Medulla oblongata (tissue), 1 donor: ENCODE data around the gene USP54.
"Not testable (repeated sequence)": the region's sequence is repeated elsewhere in the genome, so short reads cannot be mapped to it uniquely, and the experiment has no call there.

ENCODE experiments used
- DNase-seq: peaks from one replicate; pipeline ENCODE4 v3.0.0-alpha.2; 2015; ENCODE audit errors: extremely low spot score

USP54 gene, protein sequence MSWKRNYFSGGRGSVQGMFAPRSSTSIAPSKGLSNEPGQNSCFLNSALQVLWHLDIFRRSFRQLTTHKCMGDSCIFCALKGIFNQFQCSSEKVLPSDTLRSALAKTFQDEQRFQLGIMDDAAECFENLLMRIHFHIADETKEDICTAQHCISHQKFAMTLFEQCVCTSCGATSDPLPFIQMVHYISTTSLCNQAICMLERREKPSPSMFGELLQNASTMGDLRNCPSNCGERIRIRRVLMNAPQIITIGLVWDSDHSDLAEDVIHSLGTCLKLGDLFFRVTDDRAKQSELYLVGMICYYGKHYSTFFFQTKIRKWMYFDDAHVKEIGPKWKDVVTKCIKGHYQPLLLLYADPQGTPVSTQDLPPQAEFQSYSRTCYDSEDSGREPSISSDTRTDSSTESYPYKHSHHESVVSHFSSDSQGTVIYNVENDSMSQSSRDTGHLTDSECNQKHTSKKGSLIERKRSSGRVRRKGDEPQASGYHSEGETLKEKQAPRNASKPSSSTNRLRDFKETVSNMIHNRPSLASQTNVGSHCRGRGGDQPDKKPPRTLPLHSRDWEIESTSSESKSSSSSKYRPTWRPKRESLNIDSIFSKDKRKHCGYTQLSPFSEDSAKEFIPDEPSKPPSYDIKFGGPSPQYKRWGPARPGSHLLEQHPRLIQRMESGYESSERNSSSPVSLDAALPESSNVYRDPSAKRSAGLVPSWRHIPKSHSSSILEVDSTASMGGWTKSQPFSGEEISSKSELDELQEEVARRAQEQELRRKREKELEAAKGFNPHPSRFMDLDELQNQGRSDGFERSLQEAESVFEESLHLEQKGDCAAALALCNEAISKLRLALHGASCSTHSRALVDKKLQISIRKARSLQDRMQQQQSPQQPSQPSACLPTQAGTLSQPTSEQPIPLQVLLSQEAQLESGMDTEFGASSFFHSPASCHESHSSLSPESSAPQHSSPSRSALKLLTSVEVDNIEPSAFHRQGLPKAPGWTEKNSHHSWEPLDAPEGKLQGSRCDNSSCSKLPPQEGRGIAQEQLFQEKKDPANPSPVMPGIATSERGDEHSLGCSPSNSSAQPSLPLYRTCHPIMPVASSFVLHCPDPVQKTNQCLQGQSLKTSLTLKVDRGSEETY (N-terminal part only)

DNA sequence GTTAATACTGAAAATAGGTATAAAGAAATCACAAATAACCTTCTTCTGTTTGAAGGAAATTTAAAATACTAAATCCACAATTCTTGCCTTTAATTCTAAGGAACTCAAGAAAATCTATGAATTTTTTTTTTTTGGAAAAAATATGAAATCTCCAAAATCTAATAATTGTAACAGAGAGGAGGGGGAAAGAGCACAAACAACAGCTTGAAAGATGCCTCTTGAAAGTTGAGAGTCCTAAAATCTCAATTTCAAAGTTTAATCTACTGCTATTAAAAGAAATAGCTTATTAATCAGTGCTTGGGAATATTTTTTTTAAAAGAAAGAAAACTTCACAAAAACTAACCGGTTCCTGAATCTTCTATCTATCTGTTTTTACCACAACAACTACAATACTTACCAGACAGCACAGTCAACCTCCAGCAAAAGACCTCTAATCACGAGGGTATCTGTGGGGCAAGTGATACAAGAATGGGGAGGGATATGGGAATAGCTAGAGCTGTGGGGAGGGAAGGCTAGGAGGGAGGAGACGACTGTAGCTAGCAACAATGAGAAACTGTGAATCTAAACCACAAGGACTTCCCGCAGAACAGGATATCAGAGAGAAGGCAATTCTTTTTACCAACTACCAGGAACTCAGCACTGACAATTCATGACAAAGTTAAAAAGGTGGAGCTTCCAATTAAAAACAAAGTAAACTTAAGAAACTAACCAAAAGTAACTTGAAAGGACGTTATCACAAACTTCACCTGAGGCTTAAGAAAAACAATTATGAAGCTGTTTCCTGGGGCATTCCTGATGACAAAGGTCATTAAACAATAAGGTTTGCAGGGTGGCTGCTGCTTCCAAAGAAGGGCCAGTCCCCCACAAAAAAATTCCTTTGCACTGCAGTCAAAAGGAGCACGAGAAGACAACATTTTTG, at the start of gene USP54:
USP54 (minus strand) TSS at position 462 of the 919 bp plus-strand sequence. CDS start 15,684 bp downstream, outside the sequence.
- DNase-seq = peak; percentile 89

DNA sequence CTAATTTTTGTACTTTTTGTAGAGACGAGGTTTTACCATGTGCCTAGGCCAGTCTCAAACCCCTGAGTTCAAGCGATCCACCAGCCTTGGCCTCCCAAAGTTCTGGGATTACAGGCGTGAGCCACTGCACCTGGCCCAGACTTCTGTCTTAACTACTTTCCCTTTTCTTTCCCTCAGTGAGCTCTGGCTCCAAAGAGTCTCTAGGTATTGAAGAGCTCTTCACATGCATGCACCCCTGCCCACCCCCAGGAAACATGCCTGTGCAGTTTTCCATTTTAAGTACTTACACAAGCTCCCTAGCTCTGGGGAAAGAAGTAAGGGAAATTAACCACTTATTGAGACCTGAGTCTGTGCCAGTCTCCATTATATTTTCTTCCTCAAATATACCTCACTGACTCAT, 48.1 kb upstream of the USP54 start:
- DNase-seq = no peak

DNA sequence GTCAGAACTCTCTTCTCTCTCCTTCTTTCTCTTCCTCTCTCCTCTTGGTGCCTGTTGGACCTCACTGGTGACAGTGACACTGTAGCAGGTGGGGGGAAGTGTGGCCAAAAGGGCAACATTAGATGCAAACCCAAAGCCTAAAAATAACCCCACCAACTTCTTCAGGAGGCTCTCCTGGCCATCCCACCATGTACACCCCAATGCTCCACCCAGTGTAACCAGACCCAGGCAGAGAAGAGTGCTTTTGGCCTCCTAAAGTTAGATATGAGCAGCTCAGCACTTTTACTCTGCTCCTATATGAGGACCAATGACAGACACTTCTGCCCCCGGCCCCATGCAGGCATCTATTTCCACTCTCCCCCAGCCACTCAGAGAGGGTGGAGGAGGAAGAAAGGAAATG, 44.6 kb upstream of the USP54 start:
- DNase-seq = no peak

DNA sequence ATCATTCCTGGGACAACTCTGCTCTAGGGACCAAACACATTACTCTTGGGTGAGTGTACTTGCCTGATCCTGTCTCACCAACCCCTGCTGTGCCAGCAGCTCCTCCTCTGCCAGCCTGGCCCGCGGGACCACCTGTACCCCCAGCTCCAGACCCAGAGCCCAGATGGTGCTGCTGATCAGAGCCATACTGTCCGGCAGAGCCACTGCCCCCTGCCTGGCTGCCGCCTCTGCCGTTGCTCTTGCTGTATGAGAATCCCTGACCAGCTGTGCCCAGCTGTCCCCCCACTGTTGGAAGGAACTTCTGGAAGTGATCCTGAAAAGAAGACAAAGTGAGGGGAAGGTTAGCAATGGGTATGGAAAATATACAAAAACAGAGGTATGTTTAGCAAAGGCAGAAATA, 43.3 kb upstream of the USP54 start:
- no peak for DNase-seq

GRCh38 chr10:73629165-73629564, 38.0 kb upstream of the USP54 start:
- DNase-seq = no peak

DNA sequence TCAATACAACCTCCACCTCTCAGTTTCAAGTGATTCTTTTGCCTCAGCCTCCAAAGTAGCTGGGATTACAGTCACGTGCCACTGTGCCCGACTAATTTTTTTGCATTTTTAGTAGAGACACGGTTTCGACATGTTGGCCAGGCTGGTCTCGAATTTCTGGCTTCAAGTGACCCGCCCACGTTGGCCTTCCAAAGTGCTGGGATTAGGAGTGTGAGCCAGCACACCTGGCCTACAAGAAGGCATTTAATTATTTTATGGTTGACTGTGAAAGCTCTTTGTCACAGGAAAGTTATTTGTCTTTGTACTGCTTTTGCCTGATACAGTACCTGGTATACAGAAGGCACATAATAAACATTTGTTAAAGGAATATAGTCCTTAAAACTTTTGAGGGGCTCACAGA, 37.3 kb upstream of the USP54 start:
- no peak for DNase-seq

DNA sequence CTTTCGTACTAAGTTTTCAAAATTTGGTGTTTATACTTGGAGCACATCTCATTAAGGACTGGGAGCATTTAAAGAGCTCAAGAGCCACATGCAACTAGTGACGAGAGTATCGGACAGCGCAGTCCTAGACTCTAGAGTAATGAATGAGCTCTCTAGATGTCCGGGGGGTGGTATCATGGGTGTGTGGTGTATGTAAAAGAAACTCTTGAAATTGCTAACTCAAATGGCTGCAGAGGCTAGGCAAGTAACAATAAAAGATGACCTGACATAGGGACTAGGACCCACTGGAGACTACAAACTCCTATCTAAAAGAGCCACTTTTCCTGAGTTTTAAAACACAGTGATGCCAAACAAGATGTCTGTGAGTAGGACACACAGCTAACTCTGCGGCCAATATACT, 36.2 kb upstream of the USP54 start:
- DNase-seq = no peak

GRCh38 chr10:73625884-73626752, 35.0 kb upstream of the USP54 start:
- DNase-seq = peak; percentile 97

GRCh38 chr10:73625004-73625883, 34.1 kb upstream of the USP54 start:
- peak; percentile 58 for DNase-seq

GRCh38 chr10:73623056-73623455, 31.9 kb upstream of the USP54 start:
- no peak for DNase-seq

- not testable (repeated sequence) for DNase-seq
Measured at GRCh38 chr10:73620974-73621373, 29.8 kb upstream of the USP54 start.

DNA sequence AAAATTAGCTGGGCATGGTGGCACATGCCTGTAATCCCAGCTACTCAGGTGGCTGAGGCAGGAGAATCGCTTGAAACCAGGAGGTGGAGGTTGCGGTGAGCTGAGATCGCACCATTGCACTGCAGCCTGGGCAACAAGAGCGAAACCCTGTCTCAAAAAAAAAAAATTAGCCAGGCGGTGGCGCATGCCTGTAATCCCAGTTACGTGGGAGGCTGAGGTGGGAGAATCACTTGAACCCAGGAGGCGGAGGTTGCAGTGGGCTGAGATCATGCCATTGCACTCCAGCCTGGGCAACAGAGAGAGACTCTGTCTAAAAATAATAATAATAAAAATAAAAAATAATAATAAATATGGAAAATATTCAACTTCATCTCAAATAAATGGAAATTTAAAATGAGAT, 26.0 kb upstream of the USP54 start:
- not testable (repeated sequence) for DNase-seq

DNA sequence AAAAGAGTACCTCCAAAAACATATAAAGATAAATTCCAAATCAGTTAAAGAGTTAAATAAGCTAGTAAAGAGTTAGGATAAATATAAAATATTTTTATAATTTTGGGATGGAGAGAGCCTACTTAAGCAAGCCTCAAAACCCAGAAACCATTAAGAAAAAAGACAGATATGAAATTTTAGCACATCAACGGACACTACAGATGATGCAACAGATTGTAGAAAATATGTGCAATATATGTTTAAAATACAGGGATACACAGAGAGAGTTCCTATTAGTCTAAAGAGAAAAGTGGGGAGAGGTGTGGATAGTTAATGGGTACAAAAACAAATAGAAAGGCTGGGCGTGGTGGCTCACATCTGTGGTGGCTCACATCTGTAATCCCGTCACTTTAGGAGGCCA, 23.6 kb upstream of the USP54 start:
- no peak for DNase-seq

GRCh38 chr10:73609116-73609515, 18.0 kb upstream of the USP54 start:
- no peak for DNase-seq

- DNase-seq = no peak
Measured at GRCh38 chr10:73601486-73601921, 10.4 kb upstream of the USP54 start.

DNA sequence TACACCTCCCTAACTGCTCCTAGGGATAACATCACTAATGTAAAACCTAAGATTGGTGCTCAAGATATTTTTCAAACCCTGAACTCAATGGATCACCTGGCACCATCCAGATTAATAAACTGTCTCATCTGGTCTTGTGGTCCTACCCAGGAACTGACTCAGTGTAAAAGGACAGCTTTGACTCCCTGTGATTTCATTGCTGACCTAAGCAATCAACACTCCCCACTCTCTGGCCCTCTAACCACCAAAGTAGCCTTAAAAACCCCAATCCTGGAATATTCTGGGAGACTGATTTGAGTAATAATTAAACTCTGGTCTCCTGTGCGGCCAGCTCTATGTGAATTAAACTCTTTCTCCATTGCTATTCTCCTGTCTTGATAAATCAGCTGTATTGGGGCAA, 6.2 kb upstream of the USP54 start:
- DNase-seq = no peak

GRCh38 chr10:73593812-73594211, 2.7 kb upstream of the USP54 start:
- no peak for DNase-seq

DNA sequence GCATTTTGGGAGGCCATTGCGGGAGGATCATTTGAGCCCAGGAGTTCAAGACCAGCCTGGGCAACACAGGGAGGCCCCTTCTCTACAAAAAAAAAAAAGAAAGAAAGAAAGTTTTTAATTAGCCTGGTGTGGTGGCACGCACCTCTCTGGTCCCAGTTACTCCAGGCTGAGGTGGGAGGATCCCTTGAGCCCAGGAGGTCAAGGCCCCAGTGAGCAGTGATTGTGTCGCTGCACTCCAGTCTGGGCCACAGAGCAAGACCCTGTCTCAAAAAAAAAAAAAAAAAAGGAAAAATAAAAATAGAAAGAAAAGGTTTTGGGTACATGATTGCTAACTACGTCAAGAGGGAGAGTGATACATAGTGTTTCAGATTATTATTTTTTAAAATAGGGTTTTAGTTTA, 2.0 kb upstream of the USP54 start:
- no peak for DNase-seq
